NK-92 (cell line): Measurements from ENCODE around the gene BDKRB2.

Experiments
- DNase-seq: peaks from one replicate; lab custom pipeline; 2025; ENCODE audit not compliant: unreplicated experiment; lab: John Stamatoyannopoulos, UW

BDKRB2 gene

DNA sequence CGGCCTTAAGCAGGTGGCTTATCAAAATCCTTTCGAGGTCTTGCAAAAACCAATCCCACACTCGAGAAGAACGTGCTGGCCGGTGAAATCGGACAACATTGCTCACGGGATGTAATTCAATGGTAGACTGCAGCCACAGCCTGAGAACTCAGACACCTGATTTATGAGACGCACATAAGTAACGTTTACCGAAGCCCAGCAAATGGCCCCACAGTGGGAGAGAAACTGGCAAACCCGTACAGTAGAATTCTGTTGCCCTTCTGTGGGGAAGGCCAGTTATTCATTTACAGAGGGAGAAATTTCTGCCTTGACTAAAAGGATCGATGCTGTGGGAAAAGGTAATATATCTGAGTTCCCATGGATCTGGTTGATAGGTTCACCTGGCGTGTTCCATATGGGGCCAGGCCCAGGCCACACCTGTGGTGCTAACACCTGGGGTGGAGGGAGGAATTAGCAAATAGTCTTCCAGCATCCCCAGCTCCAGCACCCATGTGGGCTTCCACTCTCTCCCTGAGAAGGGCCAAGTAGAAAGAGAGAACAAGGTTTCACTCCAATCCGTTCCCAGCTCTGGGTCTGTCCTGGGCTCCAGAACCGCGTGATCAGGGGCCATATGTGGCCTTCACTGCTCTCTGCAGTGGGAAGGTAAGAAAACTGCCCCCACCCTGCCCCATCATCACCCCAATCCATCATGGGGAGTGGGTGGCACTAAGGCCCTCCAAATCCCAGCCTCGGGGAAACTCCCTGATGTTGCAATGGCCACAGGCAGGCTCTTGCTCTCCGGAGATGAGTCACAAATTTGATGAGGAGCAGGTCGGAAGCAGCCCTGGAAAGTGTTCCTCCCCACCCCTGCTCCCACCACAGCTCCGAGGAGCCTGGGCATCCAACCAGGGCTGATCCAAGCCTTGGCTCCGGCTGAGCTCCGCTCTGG is 64.1 kb downstream of the BDKRB2 start:
- no peak for DNase-seq

- DNase-seq = no peak
Observed at GRCh38 chr14:96269359-96269710, 64.7 kb downstream of the BDKRB2 start.

DNA sequence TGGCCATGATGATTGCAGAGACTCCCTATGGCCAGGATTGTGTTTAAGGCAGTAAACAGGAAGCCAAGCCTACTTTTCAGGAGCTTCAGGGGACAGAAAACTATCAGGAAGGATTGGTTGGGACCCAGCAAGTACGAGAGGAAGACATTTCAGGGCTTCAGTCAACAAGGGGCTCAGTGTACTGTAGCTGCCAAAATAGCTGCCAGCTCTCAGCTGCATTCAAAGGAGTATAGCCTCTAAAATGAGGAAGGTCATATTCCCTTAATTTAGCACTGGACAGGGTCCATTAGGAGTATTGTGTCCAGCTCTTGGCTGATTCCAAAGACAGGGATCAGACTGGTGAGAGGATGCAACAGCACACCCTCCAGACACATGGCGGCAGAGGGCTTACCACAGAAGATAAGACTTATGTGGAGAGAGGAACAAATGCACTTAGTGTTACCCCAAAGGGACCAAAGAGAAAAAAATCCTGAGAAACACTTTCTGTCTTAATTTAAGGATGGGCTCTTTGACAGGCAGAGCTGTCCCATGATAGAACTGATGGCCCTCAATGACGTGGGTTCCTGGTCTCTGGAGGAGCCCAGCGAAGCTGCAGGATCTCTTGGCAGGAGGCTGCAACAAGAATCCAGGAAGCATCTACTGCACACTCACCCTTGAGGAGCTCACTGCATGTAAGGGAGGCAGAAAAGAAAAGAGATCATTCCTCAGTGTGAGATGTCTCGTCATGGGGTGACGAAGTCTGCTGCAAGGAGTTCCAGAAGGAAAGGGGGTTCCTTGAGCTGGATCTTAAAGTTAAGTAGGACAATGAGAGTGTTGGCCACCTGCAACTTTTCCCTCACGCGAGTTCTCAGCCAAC is 66.2 kb downstream of the BDKRB2 start:
- no peak for DNase-seq

DNA sequence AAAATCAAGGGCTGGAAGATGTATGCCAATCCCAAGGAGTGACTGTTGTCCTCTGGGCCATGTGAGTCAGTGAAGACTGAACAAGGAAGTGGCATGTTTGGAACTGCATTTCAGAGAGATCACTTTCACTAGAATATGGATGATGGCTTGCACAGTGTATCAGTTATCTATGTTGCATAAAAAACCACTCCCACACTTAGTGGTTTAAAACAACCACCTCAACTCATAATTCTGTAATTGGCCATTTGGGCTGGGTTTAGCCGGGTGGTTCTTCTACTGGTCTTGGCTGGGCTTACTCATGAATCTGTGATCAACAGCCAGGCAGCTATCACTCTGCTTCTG is 66.8 kb downstream of the BDKRB2 start:
- DNase-seq = no peak

DNA sequence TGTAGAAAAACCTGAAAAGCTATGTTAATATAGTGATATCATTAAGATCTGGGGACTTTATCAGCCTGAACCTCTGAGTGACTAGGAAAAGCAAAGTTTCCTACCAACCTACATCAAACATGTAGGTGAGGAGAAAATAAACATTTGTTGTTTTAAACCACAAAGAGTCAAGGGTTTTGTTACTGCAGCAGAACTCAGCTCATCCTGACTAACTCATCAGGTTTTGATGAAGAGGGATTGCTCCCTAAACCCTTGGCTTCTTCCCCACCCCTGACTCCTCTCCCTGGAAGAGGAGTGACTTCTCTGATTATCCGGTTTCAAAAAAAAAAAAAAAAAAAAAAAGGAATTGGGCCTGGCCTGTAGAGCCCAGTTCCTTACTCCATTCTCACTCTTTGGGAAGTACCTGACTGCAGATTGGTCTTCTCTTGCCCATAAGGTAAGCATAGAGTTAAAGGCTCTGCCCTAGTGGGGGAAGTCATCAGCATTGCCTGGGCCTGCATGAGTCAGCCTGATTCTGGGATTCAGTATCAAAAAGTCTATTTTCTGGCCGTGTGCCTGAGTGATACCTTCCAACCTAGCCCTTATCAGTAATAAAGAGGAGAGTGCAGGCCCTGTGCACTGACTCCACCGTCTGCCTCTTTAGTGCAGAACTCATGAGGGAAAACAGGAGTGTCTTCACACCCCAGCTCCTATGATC is 68.3 kb downstream of the BDKRB2 start:
- no peak for DNase-seq

DNA sequence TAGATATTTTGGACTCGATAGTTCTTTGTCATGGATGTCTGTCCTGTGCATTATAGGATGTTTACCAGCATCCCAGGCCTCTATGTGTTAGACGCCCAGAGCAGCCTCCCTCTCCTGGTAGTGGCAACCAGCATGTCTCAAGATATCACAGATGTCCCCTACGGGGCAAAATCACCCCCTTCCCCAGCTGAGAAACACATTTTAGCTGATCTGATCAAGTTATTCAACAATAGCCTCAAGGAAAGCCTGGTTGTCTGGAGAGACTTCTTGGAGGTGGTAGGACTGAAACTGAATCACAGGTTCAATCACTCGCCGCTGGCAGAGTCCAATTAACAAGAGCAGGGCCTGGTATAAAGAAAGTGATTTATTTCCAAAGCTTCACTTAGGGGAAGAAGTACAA is 69.0 kb downstream of the BDKRB2 start:
- no peak for DNase-seq

GRCh38 chr14:96274122-96274521 is 69.5 kb downstream of the BDKRB2 start:
- no peak for DNase-seq

- DNase-seq = no peak
Observed at GRCh38 chr14:96274543-96274942, 69.9 kb downstream of the BDKRB2 start.

DNA sequence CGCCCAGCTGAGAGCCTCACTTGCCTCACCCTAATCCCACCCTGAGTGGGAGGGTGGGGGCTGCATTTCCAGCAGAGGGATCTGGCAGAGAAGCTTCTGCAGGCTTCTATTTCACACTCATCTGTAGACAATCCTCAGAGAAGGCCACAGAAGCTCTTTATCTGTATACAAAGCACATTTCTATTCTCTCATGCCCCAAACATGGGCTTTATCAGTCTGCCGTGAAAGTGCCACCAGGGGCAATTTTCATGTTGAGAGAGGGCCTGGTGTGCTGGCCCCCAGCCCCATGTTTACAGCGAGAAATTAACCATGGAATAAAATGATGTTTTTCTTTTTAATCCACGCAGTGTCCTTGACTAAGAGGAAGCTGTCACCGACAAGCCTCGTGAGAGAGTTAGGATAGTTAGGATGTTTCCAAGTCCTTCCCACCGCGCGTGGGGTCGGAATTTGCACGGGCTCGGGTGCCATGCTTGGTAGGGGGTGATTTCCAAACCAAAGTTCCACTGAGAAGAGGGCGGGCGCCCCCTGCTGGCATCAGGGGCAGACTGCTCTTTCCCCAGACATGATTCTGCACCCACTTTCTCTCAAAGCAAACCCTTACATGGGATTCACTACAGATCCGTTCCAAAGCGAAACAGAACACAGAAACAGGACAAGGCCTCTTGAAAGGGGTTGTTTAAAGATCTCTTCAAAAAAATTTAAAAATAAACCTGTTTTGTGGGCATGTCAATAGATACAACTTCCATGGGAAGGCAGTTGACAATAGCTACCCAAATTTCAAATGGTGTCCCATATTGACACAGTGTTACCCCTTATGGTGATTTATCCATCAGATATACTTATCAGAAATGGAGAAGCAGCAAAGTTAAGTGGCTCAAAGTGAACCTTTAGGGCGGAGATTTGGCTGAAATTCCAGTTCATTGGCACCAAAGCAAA is 70.8 kb downstream of the BDKRB2 start:
- no peak for DNase-seq

- DNase-seq = no peak
Observed at GRCh38 chr14:96277890-96278289, 73.3 kb downstream of the BDKRB2 start.

DNA sequence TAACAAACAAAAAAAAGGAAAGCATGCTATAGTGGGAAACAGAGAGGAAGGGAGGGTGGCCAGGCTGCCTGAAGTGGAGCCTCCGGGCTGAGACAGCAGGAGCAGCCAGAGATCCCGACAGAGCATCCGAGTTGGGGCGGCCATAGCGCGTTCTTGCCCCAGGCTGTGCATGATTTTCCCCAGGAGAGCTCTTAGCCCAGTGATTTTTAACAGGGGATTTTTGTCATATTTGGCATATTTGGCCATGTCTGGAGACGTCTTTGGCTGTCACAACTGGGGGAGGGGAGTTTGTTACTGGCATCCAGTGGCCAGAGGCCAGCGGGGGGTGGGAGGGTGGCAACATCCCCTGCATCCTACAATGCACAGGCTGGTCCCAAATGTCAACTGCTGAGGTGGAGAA is 74.9 kb downstream of the BDKRB2 start:
- no peak for DNase-seq

GRCh38 chr14:96280104-96280503 is 75.5 kb downstream of the BDKRB2 start:
- no peak for DNase-seq

DNA sequence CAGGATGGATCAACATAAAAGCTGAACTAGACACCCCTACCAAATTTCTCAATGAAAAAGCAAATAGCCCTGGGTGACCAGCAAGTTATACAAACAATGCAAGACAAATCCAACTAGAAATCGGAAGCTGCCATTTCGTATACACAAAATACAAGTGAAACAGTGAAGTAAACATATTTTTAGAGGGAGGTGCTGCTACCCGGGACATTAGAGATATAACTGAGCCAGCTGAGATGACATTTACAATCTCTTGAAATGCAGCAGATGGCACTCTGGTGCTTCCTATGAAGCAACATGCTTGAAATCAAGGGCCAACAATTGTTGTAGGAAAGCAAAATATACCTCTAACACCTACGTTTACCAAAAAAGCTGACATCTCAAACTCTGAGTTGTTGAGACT is 76.8 kb downstream of the BDKRB2 start:
- no peak for DNase-seq

GRCh38 chr14:96284008-96284407 is 79.4 kb downstream of the BDKRB2 start:
- DNase-seq = no peak

DNA sequence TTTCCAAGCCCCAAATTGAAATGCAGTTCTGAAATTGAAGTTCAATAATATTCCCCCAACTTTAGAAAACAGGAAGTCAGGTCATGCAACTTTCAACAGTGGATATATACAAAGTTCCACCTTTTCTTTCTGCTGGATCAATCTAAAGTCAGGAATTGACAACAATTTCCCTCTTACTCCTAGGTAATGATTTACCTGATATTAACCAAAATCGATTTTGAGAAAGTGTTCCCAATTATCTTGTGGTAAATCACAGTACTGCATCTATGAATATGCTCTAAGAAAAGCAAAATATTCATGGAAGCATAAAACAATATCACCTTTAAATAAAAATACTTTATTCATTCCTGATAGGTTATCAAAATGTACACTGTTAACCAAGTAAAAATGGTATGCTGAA is 79.8 kb downstream of the BDKRB2 start:
- DNase-seq = no peak

GRCh38 chr14:96285667-96286066 is 81.0 kb downstream of the BDKRB2 start:
- no peak for DNase-seq

DNA sequence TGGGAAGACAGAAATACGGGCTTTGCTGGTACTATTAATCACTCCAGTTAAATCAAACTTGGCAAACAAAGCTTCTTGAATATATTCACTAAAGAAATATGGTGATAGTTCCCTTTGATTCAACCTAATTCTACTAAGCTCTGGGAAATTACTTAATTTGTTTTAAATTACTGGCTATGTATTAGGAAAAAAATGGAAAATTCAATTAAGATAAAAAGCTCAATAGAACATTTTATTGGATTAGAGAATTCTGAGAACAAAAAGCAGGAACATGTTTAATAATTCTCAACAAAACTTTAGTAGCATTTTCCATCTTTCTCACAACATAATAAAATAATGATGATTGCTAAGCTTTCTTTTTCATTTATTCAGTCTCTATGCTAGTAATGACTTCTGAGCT is 81.6 kb downstream of the BDKRB2 start:
- no peak for DNase-seq

- DNase-seq = no peak
Observed at GRCh38 chr14:96287856-96288255, 83.2 kb downstream of the BDKRB2 start.
